ENCODE measurements around the gene WDR70. TPM values are rescaled to one million over a fixed set of nuclear protein-coding genes. Genes with fewer than 3 reads are reported as not detected.

Gene WDR70
- total and polyA plus RNA-seq, 2 of the 8 experiments (the other 6 are each of a cell fraction or from before 2014, with no cell fraction given), result 10.6 to 37.4 TPM

GRCh38 chr5:37645707-37646106, 266.6 kb downstream of the WDR70 start:
- Histone ChIP-seq H3K4me1 (replicated peaks in 1 of 4; ENCODE audit: control insufficient read depth in 3 of 4, insufficient read depth in 4 of 4, low read length in 3 of 4) (no peaks in the 10 kb centered on the region), H4K20me1 (replicated peaks in 1 of 2; ENCODE audit: control insufficient read depth in 1 of 2, insufficient read depth in 2 of 2, low read length in 2 of 2) (no peaks in the 10 kb centered on the region), H2BK20ac (ENCODE audit: low read length) (no peak overlapping the region), H3K79me1 (ENCODE audit: low read depth, low read length) (no peaks in the 10 kb centered on the region), H2AFZ (ENCODE audit: low read length) (no peak overlapping the region), H3K18ac (ENCODE audit: extremely low read depth, low read length) (no peak overlapping the region), H3K23me2 (ENCODE audit: low read depth, low read length) (no peaks in the 10 kb centered on the region), H3K56ac (replicated peaks; ENCODE audit: insufficient read length, low read depth, low read length) (no peak overlapping the region), H3K9me3 (ENCODE audit: insufficient read depth in 2 of 2, low read depth in 1 of 2, low read length in 1 of 2) (no peaks in the 10 kb centered on the region), H3K27ac (ENCODE audit: low read depth, low read length) (no peak overlapping the region), H2AK5ac (ENCODE audit: low read depth, low read length) (no peak overlapping the region), H2BK5ac (ENCODE audit: low read depth, low read length) (no peak overlapping the region), H3K36me3 (ENCODE audit: control insufficient read depth in 2 of 4, insufficient read depth in 4 of 4, low read length in 3 of 4) (no peaks in the 10 kb centered on the region), H2BK12ac (ENCODE audit: low read depth, low read length) (no peak overlapping the region), H4K91ac (replicated peaks; ENCODE audit: insufficient read length, low read length) (no peak overlapping the region), H3K4me2 (ENCODE audit: insufficient read depth in 1 of 2, low read depth in 2 of 2, low read length in 2 of 2) (no peak overlapping the region), H3K4me3 (ENCODE audit: extremely low read depth in 1 of 4, insufficient read depth in 2 of 4, low read depth in 3 of 4, low read length in 4 of 4) (no peak overlapping the region), H3K23ac (ENCODE audit: insufficient read length) (no peak overlapping the region), H3K4ac (replicated peaks; ENCODE audit: insufficient read length, low read depth, low read length) (no peak overlapping the region), H3K9ac (replicated peaks in 1 of 4; ENCODE audit: extremely low read depth in 1 of 4, low read depth in 3 of 4, low read length in 3 of 4) (no peak overlapping the region), H2BK15ac (ENCODE audit: low read length) (no peak overlapping the region), H3K27me3 (replicated peaks in 1 of 4; ENCODE audit: control insufficient read depth in 3 of 4, extremely low read depth in 1 of 4, insufficient read depth in 3 of 4, low read length in 3 of 4) (no peaks in the 10 kb centered on the region), H4K8ac (ENCODE audit: extremely low read depth, insufficient read depth, low read length) (no peak overlapping the region), H3K14ac (ENCODE audit: insufficient read length) (no peak overlapping the region), H2BK120ac (replicated peaks; ENCODE audit: low read depth, low read length) (no peak overlapping the region), H4K5ac (ENCODE audit: insufficient read length, low read depth, low read length) (no peak overlapping the region), H3K79me2 (ENCODE audit: control insufficient read depth in 1 of 2, insufficient read depth in 2 of 2, low read length in 2 of 2) (no peaks in the 10 kb centered on the region)
- FAIRE-seq (no peak), DNase-seq (ENCODE audit: low read depth in 1 of 2, low spot score in 2 of 2) (no peak)
- TF ChIP-seq KDM1A (IDR thresholded peaks at IDR 0.05; ENCODE audit: borderline replicate concordance, low read length) (no peak), HDAC2 (IDR thresholded peaks at IDR 0.05; ENCODE audit: borderline replicate concordance in 1 of 2, low read depth in 2 of 2, low read length in 2 of 2) (no peak), TEAD4 (IDR thresholded peaks at IDR 0.05; ENCODE audit: low read depth, low read length) (no peak), SIRT6 (IDR thresholded peaks at IDR 0.05; ENCODE audit: low read length) (no peak), NRF1 (IDR thresholded peaks at IDR 0.05; ENCODE audit: low read depth, low read length) (no peak), RFX5 (IDR thresholded peaks at IDR 0.05; ENCODE audit: borderline replicate concordance, low read depth, low read length) (no peak), PHF8 (conservative IDR thresholded peaks at IDR 0.05; ENCODE audit: low read depth, low read length) (no peak), SRF (IDR thresholded peaks at IDR 0.05; ENCODE audit: low read depth, low read length) (no peak)
- TF ChIP-seq, protein P1, sequence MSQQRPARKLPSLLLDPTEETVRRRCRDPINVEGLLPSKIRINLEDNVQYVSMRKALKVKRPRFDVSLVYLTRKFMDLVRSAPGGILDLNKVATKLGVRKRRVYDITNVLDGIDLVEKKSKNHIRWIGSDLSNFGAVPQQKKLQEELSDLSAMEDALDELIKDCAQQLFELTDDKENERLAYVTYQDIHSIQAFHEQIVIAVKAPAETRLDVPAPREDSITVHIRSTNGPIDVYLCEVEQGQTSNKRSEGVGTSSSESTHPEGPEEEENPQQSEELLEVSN (IDR thresholded peaks at IDR 0.05), result no peak
- 76% methylated on average over 1 of the region's 1 CpG; no CpG with 5 or more reads in 1 of the 2 experiments for WGBS, 2 experiments (ENCODE audit: extremely low coverage in 1 of 2, insufficient coverage in 1 of 2, insufficient read length in 1 of 2, insufficient replicate concordance in 2 of 2, low coverage in 1 of 2, low lambda C conversion rate in 2 of 2, missing lambda C conversion rate in 1 of 2)
- CTCF ChIA-PET (ENCODE audit: partially characterized antibody), result no interaction called here
- POLR2A ChIA-PET (ENCODE audit: partially characterized antibody), result no interaction called here
